ENCODE data around the gene SPIRE1.

DNA sequence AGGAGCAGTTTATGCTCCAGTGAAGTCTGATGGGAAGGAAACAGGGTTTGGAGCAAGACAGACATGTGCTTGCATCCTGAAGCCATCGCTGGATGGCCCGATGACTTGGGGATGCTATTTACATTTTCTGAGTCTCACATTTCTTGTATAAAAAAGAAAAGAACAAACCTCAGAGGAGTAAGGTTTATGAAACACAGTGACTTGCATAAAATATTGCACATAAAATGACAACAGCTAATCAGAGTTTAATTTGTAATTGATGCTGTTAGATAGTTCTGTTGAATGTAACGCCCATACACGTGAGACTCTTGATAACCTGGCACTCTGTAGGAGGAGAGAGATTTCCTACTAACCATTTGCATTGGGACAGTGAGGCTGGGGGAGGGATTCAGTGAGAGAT is 233.7 kb downstream of the SPIRE1 start:
- TF ChIP-seq, protein P1, sequence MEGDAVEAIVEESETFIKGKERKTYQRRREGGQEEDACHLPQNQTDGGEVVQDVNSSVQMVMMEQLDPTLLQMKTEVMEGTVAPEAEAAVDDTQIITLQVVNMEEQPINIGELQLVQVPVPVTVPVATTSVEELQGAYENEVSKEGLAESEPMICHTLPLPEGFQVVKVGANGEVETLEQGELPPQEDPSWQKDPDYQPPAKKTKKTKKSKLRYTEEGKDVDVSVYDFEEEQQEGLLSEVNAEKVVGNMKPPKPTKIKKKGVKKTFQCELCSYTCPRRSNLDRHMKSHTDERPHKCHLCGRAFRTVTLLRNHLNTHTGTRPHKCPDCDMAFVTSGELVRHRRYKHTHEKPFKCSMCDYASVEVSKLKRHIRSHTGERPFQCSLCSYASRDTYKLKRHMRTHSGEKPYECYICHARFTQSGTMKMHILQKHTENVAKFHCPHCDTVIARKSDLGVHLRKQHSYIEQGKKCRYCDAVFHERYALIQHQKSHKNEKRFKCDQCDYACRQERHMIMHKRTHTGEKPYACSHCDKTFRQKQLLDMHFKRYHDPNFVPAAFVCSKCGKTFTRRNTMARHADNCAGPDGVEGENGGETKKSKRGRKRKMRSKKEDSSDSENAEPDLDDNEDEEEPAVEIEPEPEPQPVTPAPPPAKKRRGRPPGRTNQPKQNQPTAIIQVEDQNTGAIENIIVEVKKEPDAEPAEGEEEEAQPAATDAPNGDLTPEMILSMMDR (IDR thresholded peaks at IDR 0.05; ENCODE audit: low read depth, low read length, missing input control), result no peak
- TF ChIP-seq SP1 (IDR thresholded peaks at IDR 0.05), result no peak
- TF ChIP-seq RAD21 (IDR thresholded peaks at IDR 0.05), result no peak
- TF ChIP-seq, protein P2, sequence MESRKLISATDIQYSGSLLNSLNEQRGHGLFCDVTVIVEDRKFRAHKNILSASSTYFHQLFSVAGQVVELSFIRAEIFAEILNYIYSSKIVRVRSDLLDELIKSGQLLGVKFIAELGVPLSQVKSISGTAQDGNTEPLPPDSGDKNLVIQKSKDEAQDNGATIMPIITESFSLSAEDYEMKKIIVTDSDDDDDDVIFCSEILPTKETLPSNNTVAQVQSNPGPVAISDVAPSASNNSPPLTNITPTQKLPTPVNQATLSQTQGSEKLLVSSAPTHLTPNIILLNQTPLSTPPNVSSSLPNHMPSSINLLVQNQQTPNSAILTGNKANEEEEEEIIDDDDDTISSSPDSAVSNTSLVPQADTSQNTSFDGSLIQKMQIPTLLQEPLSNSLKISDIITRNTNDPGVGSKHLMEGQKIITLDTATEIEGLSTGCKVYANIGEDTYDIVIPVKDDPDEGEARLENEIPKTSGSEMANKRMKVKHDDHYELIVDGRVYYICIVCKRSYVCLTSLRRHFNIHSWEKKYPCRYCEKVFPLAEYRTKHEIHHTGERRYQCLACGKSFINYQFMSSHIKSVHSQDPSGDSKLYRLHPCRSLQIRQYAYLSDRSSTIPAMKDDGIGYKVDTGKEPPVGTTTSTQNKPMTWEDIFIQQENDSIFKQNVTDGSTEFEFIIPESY (IDR thresholded peaks at IDR 0.05), result no peak
- no peak for TF ChIP-seq HNF4A (conservative IDR thresholded peaks at IDR 0.05)
- no peak for TF ChIP-seq JUND (IDR thresholded peaks at IDR 0.05)
- no peak for TF ChIP-seq TAF1 (conservative IDR thresholded peaks at IDR 0.05)
- no peak for TF ChIP-seq RXRA (IDR thresholded peaks at IDR 0.05)
- no peak for TF ChIP-seq YY1 (IDR thresholded peaks at IDR 0.05)
- TF ChIP-seq MAX (IDR thresholded peaks at IDR 0.05), result no peak
- TF ChIP-seq, protein P3, sequence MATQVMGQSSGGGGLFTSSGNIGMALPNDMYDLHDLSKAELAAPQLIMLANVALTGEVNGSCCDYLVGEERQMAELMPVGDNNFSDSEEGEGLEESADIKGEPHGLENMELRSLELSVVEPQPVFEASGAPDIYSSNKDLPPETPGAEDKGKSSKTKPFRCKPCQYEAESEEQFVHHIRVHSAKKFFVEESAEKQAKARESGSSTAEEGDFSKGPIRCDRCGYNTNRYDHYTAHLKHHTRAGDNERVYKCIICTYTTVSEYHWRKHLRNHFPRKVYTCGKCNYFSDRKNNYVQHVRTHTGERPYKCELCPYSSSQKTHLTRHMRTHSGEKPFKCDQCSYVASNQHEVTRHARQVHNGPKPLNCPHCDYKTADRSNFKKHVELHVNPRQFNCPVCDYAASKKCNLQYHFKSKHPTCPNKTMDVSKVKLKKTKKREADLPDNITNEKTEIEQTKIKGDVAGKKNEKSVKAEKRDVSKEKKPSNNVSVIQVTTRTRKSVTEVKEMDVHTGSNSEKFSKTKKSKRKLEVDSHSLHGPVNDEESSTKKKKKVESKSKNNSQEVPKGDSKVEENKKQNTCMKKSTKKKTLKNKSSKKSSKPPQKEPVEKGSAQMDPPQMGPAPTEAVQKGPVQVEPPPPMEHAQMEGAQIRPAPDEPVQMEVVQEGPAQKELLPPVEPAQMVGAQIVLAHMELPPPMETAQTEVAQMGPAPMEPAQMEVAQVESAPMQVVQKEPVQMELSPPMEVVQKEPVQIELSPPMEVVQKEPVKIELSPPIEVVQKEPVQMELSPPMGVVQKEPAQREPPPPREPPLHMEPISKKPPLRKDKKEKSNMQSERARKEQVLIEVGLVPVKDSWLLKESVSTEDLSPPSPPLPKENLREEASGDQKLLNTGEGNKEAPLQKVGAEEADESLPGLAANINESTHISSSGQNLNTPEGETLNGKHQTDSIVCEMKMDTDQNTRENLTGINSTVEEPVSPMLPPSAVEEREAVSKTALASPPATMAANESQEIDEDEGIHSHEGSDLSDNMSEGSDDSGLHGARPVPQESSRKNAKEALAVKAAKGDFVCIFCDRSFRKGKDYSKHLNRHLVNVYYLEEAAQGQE (IDR thresholded peaks at IDR 0.05), result no peak
- no peak for TF ChIP-seq GABPA (IDR thresholded peaks at IDR 0.05 in 1 of 2, conservative IDR thresholded peaks at IDR 0.05 in 1 of 2)
